HepG2 (cell line): ENCODE results near the gene P4HTM.

ENCODE experiments used
- CEBPB ChIP-seq: IDR thresholded peaks from 2 replicates; pipeline ENCODE4 v1.6.1; 2011; ENCODE audit warnings: low read depth, low read length, improper control_type of control experiment, borderline replicate concordance
- CTCF ChIP-seq: sonication (generic); formaldehyde crosslinking; IDR thresholded peaks from 2 replicates; pipeline ENCODE4 v1.5.0; 2020; ENCODE audit warnings: mild to moderate bottlenecking, missing genetic modification reagents, moderate library complexity
- GTF2F1 ChIP-seq: fragments of 150-350 bp; IDR thresholded peaks from 2 replicates; pipeline ENCODE4 v1.6.1; 2014; ENCODE audit warnings: low read length
- HDAC1 ChIP-seq: sonication (generic); formaldehyde crosslinking; IDR thresholded peaks from 2 replicates; pipeline ENCODE4 v1.5.1; 2020; ENCODE audit warnings: mild to moderate bottlenecking, missing genetic modification reagents
- MYC ChIP-seq: sonication (generic); formaldehyde crosslinking; IDR thresholded peaks from 2 replicates; pipeline ENCODE4 v1.9.0; 2021; ENCODE audit warnings: missing genetic modification reagents, borderline replicate concordance
- PBX3 ChIP-seq: sonication (generic); formaldehyde crosslinking; IDR thresholded peaks from 2 replicates; pipeline ENCODE4 v1.8.1; 2023; ENCODE audit warnings: missing genetic modification reagents, inconsistent platforms, borderline replicate concordance
- PREB ChIP-seq: sonication (generic); formaldehyde crosslinking; IDR thresholded peaks from 2 replicates; pipeline ENCODE4 v1.4.0; 2020; ENCODE audit warnings: missing genetic modification reagents
- SCMH1 ChIP-seq: sonication (generic); formaldehyde crosslinking; IDR thresholded peaks from 2 replicates; pipeline ENCODE4 v1.9.0; 2021; ENCODE audit warnings: missing genetic modification reagents, mild to moderate bottlenecking, borderline replicate concordance
- THYN1 ChIP-seq: sonication (generic); formaldehyde crosslinking; IDR thresholded peaks from 2 replicates; pipeline ENCODE4 v1.8.1; 2023; ENCODE audit warnings: low read depth, mild to moderate bottlenecking, moderate library complexity, missing genetic modification reagents, borderline replicate concordance
- ZBTB49 ChIP-seq: sonication (generic); formaldehyde crosslinking; IDR thresholded peaks from 2 replicates; pipeline ENCODE4 v1.4.0; 2020; ENCODE audit warnings: missing genetic modification reagents, borderline replicate concordance
- ZNF383 ChIP-seq: sonication (generic); formaldehyde crosslinking; IDR thresholded peaks from 2 replicates; pipeline ENCODE4 v1.4.0; 2020; ENCODE audit warnings: missing genetic modification reagents, mild to moderate bottlenecking, borderline replicate concordance
- ZNF468 ChIP-seq: sonication (generic); formaldehyde crosslinking; IDR thresholded peaks from 2 replicates; pipeline ENCODE4 v1.8.0; 2022; ENCODE audit warnings: mild to moderate bottlenecking, moderate library complexity, missing genetic modification reagents
- TF ChIP-seq, protein P1 (sequence below): sonication (generic); formaldehyde crosslinking; conservative IDR thresholded peaks from 2 replicates; pipeline ENCODE4 v1.4.0; 2020; ENCODE audit warnings: missing genetic modification reagents
- TF ChIP-seq, protein P2 (sequence below), 2 experiments: sonication (generic) in 1 of 2; formaldehyde crosslinking in 1 of 2; IDR thresholded peaks; 2 replicates each; pipeline versions ENCODE4 v1.4.0 to v1.6.1; 2018 to 2020; ENCODE audit warnings: missing genetic modification reagents in 2 of 2, borderline replicate concordance in 1 of 2, low read depth in 1 of 2, mild to moderate bottlenecking in 1 of 2, missing biosample characterization in 1 of 2

DNA sequence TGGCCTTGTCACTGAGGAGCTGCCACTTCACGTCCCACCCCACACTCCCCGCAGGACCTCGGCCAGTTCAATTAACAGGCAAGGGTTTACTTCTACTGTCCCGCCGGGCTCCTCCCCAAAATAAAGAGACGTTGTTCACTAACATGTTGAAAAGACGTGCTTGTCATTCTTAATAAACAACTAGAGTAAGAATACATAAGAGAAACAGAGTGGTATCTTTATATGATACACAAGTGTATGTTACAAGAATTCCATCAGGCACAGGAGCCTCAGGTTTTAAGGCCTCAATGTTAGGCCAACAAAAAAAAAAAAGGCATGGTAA lies 39.5 kb downstream of the P4HTM start:
- TF ChIP-seq HDAC1 (CRISPR knock-in tag) (no peak), ZBTB49 (no peak), ZNF383 (CRISPR knock-in tag) (no peak), GTF2F1 (no peak), CTCF (no peak), CEBPB (no peak), THYN1 (CRISPR knock-in tag) (no peak), PREB (CRISPR knock-in tag) (no peak), ZNF468 (CRISPR knock-in tag) (no peak), PBX3 (CRISPR knock-in tag) (no peak), SCMH1 (CRISPR knock-in tag) (no peak), MYC (CRISPR knock-in tag) (no peak)
- TF ChIP-seq, protein P1, sequence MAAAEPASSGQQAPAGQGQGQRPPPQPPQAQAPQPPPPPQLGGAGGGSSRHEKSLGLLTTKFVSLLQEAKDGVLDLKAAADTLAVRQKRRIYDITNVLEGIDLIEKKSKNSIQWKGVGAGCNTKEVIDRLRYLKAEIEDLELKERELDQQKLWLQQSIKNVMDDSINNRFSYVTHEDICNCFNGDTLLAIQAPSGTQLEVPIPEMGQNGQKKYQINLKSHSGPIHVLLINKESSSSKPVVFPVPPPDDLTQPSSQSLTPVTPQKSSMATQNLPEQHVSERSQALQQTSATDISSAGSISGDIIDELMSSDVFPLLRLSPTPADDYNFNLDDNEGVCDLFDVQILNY, result no peak
- TF ChIP-seq, protein P2, sequence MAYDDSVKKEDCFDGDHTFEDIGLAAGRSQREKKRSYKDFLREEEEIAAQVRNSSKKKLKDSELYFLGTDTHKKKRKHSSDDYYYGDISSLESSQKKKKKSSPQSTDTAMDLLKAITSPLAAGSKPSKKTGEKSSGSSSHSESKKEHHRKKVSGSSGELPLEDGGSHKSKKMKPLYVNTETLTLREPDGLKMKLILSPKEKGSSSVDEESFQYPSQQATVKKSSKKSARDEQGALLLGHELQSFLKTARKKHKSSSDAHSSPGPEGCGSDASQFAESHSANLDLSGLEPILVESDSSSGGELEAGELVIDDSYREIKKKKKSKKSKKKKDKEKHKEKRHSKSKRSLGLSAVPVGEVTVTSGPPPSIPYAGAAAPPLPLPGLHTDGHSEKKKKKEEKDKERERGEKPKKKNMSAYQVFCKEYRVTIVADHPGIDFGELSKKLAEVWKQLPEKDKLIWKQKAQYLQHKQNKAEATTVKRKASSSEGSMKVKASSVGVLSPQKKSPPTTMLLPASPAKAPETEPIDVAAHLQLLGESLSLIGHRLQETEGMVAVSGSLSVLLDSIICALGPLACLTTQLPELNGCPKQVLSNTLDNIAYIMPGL (CRISPR knock-in tag; IDR thresholded peaks at IDR 0.05; ENCODE audit: borderline replicate concordance in 1 of 2, low read depth in 1 of 2), result no peak; a peak in 1 of 4 replicates
